GM19328 (cell line): ENCODE data around the gene ACAD9.
"Not testable (repeated sequence)": the region's sequence is repeated elsewhere in the genome, so short reads cannot be mapped to it uniquely, and the experiment has no call there.

ENCODE experiments used
- ATAC-seq: cut with Tn5 transposase; IDR thresholded peaks from one replicate; pipeline ENCODE4 v1.9.1; 2021; ENCODE audit warnings: mild to moderate bottlenecking, moderate library complexity; ENCODE audit not compliant: unreplicated experiment

ACAD9 gene

DNA sequence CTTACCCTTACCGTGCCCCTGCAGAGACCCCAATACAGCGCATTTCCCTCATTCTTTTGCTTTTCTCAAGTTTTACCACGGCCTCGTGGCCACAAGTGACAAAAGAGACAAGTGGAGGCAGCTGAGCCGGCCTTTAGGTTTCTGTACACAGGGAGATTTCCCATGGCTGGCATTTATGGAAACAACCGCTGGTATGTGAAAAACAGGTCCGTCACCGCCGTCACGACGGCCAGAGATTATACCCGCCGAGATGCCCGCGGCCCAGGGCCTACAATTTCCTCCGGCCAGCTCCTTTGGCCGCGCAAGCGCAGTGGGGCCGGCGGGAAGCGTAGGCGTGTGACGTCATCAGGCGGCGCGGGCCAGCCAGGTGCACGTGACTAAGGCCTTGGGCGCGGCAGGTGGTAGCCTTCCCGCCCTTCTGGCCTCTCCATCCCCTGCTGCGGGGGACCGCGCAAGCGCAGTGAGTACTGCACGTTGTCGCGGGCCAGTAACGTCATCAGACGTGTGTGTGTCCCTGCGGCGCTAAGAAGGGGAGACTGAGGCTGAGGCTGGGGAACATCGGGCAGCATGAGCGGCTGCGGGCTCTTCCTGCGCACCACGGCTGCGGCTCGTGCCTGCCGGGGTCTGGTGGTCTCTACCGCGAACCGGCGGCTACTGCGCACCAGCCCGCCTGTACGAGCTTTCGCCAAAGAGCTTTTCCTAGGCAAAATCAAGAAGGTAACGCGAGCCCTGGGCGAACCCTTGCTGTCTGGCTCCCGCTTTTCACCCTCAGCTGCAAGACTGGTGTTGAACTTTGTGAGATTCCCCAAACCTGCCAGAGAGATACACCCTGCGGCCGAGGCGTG, at the start of gene ACAD9:
TSS of gene ACAD9 (plus strand) at position 496 of the 845 bp plus-strand sequence. CDS start at position 568, 72 bp downstream.
- peak; percentile 87 for ATAC-seq

DNA sequence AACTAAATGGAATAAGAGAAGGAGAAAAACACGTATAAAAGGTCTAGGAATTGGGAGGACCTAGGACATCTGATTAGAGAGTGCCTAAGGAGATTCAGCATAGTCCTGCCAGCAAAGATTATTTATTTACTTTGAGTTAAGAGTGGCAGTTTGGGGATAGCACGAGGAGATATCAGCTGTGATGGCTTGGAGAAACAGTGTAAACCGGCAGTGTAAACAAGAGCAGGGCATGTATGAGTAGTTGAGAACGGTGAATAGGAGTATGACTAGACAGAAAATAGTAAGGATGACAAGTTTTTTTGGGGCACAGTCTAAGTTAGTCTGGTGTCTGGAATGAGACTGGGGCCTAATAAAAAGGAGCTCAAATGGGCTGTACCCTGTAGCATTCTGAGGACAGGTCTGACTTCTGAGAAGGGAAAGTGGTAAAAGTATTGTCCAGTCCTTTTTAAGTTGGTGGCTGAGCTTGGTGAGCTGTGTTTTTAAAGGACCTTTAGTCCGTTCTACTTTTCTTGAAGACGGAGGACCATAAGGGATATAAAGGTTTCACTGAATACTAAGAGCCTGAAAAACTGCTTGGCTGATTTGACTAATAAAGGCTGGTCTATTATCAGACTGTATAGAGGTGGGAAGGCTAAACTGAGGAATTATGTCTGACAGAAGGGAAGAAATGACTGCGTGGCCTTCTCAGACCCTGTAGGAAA, 49.3 kb upstream of the ACAD9 start:
- ATAC-seq = not testable (repeated sequence)

GRCh38 chr3:128830762-128831161, 48.7 kb upstream of the ACAD9 start:
- not testable (repeated sequence) for ATAC-seq

DNA sequence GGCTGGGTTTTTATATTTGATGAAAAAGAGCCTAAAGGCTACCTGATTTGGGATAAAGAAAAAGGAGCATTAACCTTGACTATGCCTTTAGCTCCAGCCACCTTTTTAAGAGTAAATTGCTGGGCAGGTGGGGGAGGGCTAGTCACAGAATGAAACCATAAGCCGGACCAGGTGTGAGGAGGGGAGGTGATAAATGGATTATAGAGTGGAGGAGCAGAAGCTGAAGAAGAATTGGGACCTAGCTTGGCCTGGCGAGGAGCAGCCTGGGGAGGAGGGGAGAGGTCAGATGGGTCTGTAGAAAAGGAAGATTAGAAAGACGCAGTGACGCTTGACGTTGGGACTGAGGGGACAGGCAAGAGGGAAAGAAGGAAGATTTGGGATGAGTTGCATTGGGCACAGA, 46.4 kb upstream of the ACAD9 start:
- not testable (repeated sequence) for ATAC-seq

GRCh38 chr3:128835096-128835495, 44.3 kb upstream of the ACAD9 start:
- no peak for ATAC-seq

DNA sequence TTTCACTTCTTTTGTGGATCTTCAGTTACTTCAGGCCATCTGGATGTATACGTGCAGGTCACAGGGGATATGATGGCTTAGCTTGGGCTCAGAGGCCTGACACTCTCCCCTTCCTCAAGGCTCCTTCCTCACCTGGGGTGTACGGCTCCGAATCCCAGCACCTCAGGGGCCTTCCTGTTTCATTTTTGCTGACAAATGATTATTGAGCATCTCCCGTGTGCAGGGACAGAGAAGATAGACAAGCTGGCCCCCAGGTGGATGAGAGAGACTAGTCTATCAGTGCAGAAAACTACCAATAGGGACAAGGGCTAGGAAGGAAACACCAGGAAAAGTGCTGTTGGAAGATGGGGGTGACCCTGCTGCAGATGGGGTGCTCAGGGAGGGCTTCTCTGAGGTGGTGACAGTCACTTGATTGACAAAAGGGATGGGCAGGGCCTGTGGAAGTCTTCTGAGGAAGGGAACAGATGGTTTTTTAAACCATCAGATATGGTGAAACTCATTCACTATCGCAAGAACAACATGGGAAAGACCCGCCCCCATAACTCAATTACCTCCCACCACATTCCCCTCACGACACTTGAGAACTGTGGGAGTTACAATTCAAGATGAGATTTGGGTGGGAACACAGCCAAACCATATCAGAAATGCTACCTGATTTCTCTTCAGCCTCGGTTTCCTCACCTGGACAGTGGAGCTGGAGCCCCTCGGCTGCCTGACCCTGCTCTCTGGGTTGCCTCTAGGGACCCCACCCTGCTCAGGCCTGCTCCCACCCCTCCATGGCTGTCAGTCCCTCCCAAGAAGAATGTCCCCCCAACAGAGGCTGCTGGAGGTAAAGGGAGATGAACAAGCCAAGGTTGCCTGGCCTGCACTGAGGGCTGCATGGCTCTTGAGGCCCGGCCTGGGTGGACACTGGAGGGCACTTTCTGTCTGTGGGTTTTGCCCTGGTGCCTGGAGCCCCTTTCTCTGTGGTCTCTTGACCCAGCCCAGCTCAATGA, 37.2 kb upstream of the ACAD9 start:
- ATAC-seq = no peak

DNA sequence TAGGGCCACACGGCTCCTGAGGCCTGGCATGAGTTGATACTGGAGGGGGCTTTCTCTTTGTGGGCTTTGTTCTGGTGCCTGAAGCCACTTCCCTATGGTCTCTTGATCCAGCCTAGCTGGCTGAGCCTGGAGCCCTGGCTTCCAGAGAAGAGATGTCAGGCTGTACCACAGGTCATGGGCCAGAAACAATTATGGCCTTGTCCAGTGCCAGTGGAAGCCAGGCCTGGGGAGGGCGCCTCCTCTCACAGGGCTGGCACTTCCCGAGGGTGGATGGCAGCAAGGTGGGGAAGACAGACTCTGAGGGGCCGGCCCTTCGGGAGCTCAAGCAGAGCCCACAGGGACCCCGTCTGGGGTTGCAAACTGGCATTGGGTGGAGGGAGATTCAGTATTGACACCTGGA, 34.9 kb upstream of the ACAD9 start:
- ATAC-seq = no peak

DNA sequence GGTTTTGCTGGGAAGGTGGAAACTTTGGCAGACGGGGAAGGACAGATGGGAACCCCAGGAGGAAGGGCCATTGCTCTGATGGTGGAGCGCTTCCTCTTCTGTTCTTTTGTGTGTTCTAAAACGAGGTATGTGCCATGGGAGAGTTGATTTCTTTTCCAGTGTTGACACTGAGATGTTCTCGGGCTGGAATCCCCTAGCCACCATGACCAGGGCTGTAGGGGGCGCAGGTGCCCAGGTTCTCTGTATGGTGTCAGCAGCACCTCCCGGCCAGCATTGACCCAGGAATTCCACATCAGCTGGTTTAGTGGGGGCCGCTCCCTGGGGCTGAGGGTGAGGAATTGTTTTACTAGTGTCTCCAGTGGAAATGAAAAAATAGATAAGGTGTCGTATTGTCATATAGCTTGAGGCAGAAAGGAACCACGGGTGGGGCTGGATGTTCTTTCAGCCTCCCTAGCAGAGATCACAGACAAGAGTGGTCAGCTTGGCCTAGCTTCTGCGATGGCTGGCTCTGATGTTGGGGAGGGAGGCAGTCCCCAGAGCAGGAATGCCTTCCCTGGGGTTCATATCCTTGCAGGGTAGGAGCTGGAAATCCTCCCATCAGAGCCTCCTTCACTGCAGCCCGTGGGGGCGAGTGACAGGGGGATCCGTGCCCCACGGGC, 34.2 kb upstream of the ACAD9 start:
- ATAC-seq = no peak

GRCh38 chr3:128845778-128846485, 33.5 kb upstream of the ACAD9 start:
- ATAC-seq = peak; percentile 69

DNA sequence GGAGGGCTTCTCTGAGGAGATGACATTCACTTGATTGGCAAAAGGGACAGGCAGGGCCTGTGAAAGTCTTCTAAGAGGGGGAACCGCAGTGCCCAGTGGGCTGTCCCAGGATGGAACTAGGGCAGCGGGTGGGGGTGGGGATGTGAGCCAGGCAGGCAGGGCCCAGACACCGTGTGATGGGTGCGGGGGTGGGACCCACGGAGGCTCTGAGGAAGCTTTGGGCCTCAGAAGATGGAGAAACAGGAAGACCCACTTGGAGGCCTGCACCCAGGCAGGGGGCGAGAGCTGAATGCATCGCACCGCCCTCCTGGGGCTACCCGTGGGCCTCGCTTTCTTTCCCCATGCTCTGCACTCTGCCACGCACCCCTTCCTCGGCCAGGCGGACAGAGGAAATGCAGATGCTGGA, 32.9 kb upstream of the ACAD9 start:
- no peak for ATAC-seq

DNA sequence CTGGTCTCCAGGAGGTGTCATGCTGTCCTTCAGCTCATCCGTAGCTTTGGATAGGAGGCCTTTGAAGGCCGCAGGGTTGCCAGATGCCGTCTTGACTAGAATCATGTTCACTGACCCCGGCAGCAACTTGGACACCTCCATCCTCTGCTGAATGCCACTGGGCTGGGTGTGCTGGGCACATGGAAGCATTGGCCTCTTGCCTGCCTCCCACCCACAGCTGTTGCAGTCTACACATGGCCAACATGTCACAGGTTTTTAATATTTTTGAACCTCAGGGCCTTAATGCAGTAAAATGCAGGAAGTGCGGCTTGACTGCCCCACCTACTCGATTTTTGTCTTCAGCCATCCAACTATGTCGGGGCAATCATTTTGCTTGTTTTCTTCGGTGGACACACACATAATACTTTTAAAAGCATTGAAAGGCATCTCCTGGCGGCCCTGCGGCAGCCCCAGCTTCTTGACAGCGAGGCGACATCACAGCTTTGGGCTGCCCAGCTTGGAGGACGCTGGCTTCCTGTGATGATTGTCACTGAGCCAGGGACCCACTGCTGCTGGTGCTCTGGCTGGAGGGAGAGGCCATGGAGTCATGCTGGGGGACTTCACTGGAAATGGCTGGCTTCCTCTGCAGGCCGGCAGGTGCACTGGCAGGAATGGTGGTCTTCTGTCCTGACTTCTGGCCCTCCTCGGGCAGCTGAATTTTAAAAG, 31.6 kb upstream of the ACAD9 start:
- ATAC-seq = no peak

- ATAC-seq = no peak
These were observed 30.5 kb upstream of the ACAD9 start for GRCh38 chr3:128848936-128849335.

DNA sequence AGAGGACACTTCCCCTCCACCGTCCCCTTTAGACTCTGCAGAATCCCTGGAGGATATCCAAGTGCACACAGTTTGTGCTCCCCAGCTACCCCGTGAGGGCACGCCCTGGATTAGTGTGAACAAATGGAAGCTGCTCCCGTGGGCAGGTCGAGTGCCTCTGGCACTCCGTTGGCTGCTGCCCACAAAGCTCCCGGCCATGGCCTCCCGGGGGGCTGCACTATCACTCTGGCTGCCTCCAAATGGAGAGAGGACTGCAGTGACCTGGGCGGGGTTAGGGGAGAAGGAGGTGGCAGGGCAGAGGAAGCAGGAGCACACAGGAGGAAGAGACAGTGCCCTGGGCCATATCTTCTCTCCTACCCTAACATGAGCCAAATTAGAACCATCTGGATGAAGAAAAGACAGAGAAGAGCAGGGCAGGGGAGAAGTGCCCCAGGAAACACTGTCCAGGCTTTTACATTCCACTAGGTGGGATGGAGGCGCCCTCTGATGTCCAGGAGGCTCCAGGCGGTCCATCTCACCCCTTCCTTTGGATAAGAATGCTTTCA, 29.4 kb upstream of the ACAD9 start:
- no peak for ATAC-seq

GRCh38 chr3:128850544-128850943, 28.9 kb upstream of the ACAD9 start:
- ATAC-seq = no peak

DNA sequence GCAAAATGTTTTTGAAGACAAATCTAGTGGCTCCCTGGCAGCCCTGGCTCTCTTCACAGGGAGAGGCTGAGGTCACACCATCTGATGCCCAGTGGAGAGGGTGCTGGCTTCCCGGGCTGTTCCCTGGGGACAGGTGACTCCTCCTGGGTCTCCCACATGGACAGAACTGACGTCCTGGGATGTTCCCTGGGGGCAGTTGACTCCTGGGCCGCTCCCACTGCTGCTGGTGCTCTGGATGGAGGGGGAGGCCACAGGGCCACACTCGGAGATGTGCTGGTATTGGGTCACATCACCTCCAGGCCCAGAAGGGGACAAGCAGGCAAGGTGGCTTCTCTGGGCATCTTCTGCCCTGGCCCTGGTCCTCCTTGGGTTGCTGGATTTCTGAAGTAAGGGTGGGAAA, 27.8 kb upstream of the ACAD9 start:
- ATAC-seq = no peak

GRCh38 chr3:128853826-128854225, 25.6 kb upstream of the ACAD9 start:
- no peak for ATAC-seq

- ATAC-seq = no peak
These were observed 24.9 kb upstream of the ACAD9 start for GRCh38 chr3:128854475-128854874.

GRCh38 chr3:128855569-128855968, 23.9 kb upstream of the ACAD9 start:
- ATAC-seq = no peak

DNA sequence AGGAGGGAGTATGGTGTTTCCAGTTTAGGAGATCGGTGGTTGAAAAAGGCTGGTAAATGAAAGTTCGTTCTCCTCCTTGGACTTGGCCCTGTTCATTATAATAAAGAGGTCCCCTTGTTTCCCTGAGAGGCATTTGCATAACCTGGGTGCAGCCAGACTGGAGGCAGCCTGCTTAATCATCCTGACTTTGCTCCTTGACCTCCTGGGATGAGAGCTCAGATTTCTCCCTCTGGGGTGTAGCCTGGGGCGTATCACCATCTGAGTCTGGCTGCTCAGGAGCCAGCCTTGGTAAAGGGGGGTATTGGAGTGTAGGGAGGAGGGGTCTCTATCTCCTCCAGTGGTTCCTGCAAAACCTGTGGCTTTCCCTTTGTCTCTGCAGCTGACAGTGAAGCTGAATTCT, 21.3 kb upstream of the ACAD9 start:
- no peak for ATAC-seq
